K562 (cell line): Measurements from ENCODE around the gene ARL6IP1. TPM values are rescaled to one million over a fixed set of nuclear protein-coding genes. Genes with fewer than 3 reads are reported as not detected.

Experiments used
- ATAC-seq: fragments of 200-7000 bp; cut with Tn5 transposase; 3 replicates; pipeline ENCODE4 v1.9.1; 2020; ENCODE audit warnings: moderate library complexity
- BruUV-seq: library from RNA; stranded (reverse); fragments of 400-500 nt; replicated peaks from 2 replicates; lab custom pipeline; 2021; lab: Mats Ljungman, UMichigan
- CTCF ChIA-PET: fragments of 300-600 bp; formaldehyde crosslinking; extraction: SDS; loops from one replicate; lab custom pipeline; 2021; ENCODE audit warnings: low intra/inter-chr PET ratio; lab: Yijun Ruan, JAX
- POLR2A ChIA-PET: fragments of 300-600, 350-650 bp; sonication (Branson Sonifier 250); formaldehyde crosslinking; extraction: SDS; loops from one replicate; lab custom pipeline; 2021; ENCODE audit warnings: antibody characterized with exemption, inconsistent platforms; lab: Yijun Ruan, JAX
- DNase-seq, 4 experiments: peaks; one replicate each; pipeline versions ENCODE4 v3.0.0 to v3.0.0-alpha.2; 2011 to 2018; ENCODE audit warnings: low spot score in 3 of 4, mixed read lengths in 3 of 4; ENCODE audit errors: extremely low read depth in 1 of 4
- FAIRE-seq: peaks from 2 replicates; lab custom pipeline; 2011; peaks lifted over from hg19 to GRCh38; lab: Jason Lieb, UNC
- H2AFZ ChIP-seq: 2 replicates; pipeline ENCODE4 v1.6.0; 2011; ENCODE audit warnings: low read depth, low read length, control low read depth, inconsistent platforms
- H3K27ac ChIP-seq: fragments of 200-600 bp; 3 replicates; pipeline ENCODE4 v1.8.0; 2011; ENCODE audit warnings: low read depth, mild to moderate bottlenecking, control low read depth, inconsistent platforms, low read length, moderate library complexity, mixed read lengths; ENCODE audit errors: extremely low read depth
- H3K27me3 ChIP-seq, 2 experiments: fragments of 300-600 bp in 1 of 2; 2 replicates in 1 of 2; 3 replicates in 1 of 2; pipeline versions ENCODE4 v1.6.0 to v1.8.0; 2011; ENCODE audit warnings: inconsistent platforms in 2 of 2, low read length in 2 of 2, mild to moderate bottlenecking in 1 of 2, mixed read lengths in 1 of 2, moderate library complexity in 1 of 2; ENCODE audit not compliant: control insufficient read depth in 2 of 2, insufficient read depth in 2 of 2
- H3K36me3 ChIP-seq: fragments of 300-600 bp; 3 replicates; pipeline ENCODE4 v1.8.0; 2011; ENCODE audit warnings: mild to moderate bottlenecking, low read length, inconsistent platforms; ENCODE audit not compliant: control insufficient read depth, insufficient read depth
- H3K4me1 ChIP-seq, 2 experiments: fragments of 200-600 bp in 1 of 2; replicated peaks in 1 of 2; 2 replicates in 1 of 2; 3 replicates in 1 of 2; pipeline versions ENCODE4 v1.5.1 to v1.8.0; 2011; ENCODE audit warnings: inconsistent platforms in 2 of 2, low read length in 2 of 2, mild to moderate bottlenecking in 1 of 2, mixed read lengths in 1 of 2, moderate library complexity in 1 of 2; ENCODE audit not compliant: control insufficient read depth in 2 of 2, insufficient read depth in 2 of 2
- H3K4me2 ChIP-seq: 2 replicates; pipeline ENCODE4 v1.6.1; 2011; ENCODE audit warnings: low read length, control low read depth, inconsistent platforms, mixed read lengths; ENCODE audit not compliant: insufficient read depth
- H3K4me3 ChIP-seq: fragments of 200-600 bp; sonication (generic), shearing (Covaris generic); 2 replicates; pipeline ENCODE4 v1.5.1; 2016; ENCODE audit warnings: control low read depth, inconsistent platforms
- H3K79me2 ChIP-seq: fragments of 200-600 bp; 3 replicates; pipeline ENCODE4 v1.8.0; 2011; ENCODE audit warnings: low read length, inconsistent platforms; ENCODE audit not compliant: control insufficient read depth, insufficient read depth
- H3K9ac ChIP-seq, 2 experiments: 2 replicates each; pipeline versions ENCODE4 v1.6.0 to v1.6.1; 2011; ENCODE audit warnings: low read depth in 2 of 2, low read length in 2 of 2, control low read depth in 1 of 2, inconsistent platforms in 1 of 2, mild to moderate bottlenecking in 1 of 2, mixed read lengths in 1 of 2; ENCODE audit not compliant: insufficient read depth in 1 of 2
- H3K9me1 ChIP-seq: one replicate; pipeline ENCODE4 v1.6.0; 2011; ENCODE audit warnings: inconsistent platforms, mild to moderate bottlenecking, low read length, moderate library complexity; ENCODE audit not compliant: control insufficient read depth, insufficient read depth
- H3K9me3 ChIP-seq: replicated peaks from 2 replicates; pipeline ENCODE4 v1.5.1; 2011; ENCODE audit warnings: low read depth, low read length, inconsistent platforms; ENCODE audit not compliant: control insufficient read depth, insufficient read depth
- H4K20me1 ChIP-seq: replicated peaks from 2 replicates; pipeline ENCODE4 v1.6.1; 2011; ENCODE audit warnings: low read length, inconsistent platforms, mixed read lengths; ENCODE audit not compliant: control insufficient read depth, insufficient read depth
- ATF3 ChIP-seq, 2 experiments: fragments of 450-650 bp in 1 of 2; sonication (generic) in 1 of 2; formaldehyde crosslinking in 1 of 2; IDR thresholded peaks in 1 of 2; conservative IDR thresholded peaks in 1 of 2; 2 replicates each; pipeline versions ENCODE4 v1.6.1 to v1.8.1; 2016 to 2023; ENCODE audit warnings: mild to moderate bottlenecking in 2 of 2, moderate library complexity in 2 of 2, inconsistent platforms in 1 of 2, missing genetic modification reagents in 1 of 2
- HSF4 ChIP-seq: fragments of 250-450 bp; sonication (Bioruptor Pico); IDR thresholded peaks from 2 replicates; pipeline ENCODE4 v2.1.2; 2022; ENCODE audit warnings: mild to moderate bottlenecking, moderate library complexity, borderline replicate concordance
- MEIS2 ChIP-seq: fragments of 450-650 bp; IDR thresholded peaks from 2 replicates; pipeline ENCODE4 v1.6.1; 2014; ENCODE audit warnings: mild to moderate bottlenecking; ENCODE audit not compliant: partially characterized antibody
- NONO ChIP-seq, 2 experiments: fragments of 200-400 bp in 1 of 2; fragments of 450-650 bp in 1 of 2; formaldehyde crosslinking in 1 of 2; IDR thresholded peaks; 2 replicates each; pipeline ENCODE4 v1.6.1; 2017; ENCODE audit warnings: low read depth in 2 of 2, mild to moderate bottlenecking in 2 of 2, moderate library complexity in 2 of 2, low read length in 1 of 2
- SETDB1 ChIP-seq: IDR thresholded peaks from one replicate; pipeline ENCODE4 v1.6.1; 2012; ENCODE audit warnings: low read length, control low read depth, inconsistent platforms
- TAL1 ChIP-seq: fragments of 450-650 bp; IDR thresholded peaks from 2 replicates; pipeline ENCODE4 v1.6.1; 2016; ENCODE audit warnings: mild to moderate bottlenecking
- WGBS: fragments of 100-300 bp; shearing (Covaris generic); methylation state at CpG from one replicate; pipeline ENCODE4 v1.1.6; 2016; ENCODE audit warnings: low coverage, mixed read lengths; ENCODE audit not compliant: insufficient coverage; ENCODE audit errors: missing lambda C conversion rate; 5-methylcytosine and 5-hydroxymethylcytosine counted together
- in situ Hi-C: fragments of 300-500 bp; cut with MboI; formaldehyde crosslinking; loops from 4 replicates; pipeline ENCODE4 v1.15.0; 2018; ENCODE audit warnings: inconsistent platforms, mixed read lengths
- intact Hi-C: fragments of 100-400 bp; cut with micrococcal nuclease; formaldehyde crosslinking; loops from 2 replicates; pipeline ENCODE4 v1.14.2; 2022
- polyA plus RNA-seq, 8 experiments: library from polyadenylated mRNA; depleted of rRNA in 4 of 8; stranded (reverse) in 5 of 8; unstranded in 3 of 8; fragments of >200 nt; fragmentation: Nextera tagmentation in 2 of 8; fragmentation: Illumina TruSeq in 1 of 8; extraction: Ambion mirVana in 2 of 8; extraction: Trizol in 1 of 8; gene quantifications; 2 replicates each; pipeline versions ENCODE4 v1.2.1 to v1.2.3, GENCODE V29; 2011 to 2014; ENCODE audit warnings: inconsistent platforms in 1 of 8, missing spikeins in 1 of 8
- total RNA-seq, 7 experiments: library from RNA; depleted of rRNA in 6 of 7; stranded (reverse); fragments of >200 nt in 6 of 7; fragmentation: Illumina TruSeq in 2 of 7; extraction: Trizol in 2 of 7; gene quantifications; 2 replicates each; pipeline versions ENCODE4 v1.2.1 to v1.2.3, GENCODE V29; 2011 to 2021; ENCODE audit warnings: low replicate concordance in 1 of 7

The ARL6IP1 gene
- total and polyA plus RNA-seq, 9 of the 15 experiments (the other 6 are each of a cell fraction or from before 2014, with no cell fraction given), result 102 to 391 (median 162) TPM

GRCh38 chr16:18788828-18789514 lies 12.4 kb downstream of the ARL6IP1 start (continued):
- no peak for TF ChIP-seq ATF3 (IDR thresholded peaks at IDR 0.05)
- TF ChIP-seq ATF3 (CRISPR knock-in tag; conservative IDR thresholded peaks at IDR 0.05), result 0 out of 2 replicates have a peak, but pooled peaks have one; percentile 66
- no peak for TF ChIP-seq HSF4 (CRISPR knock-in tag)

- H3K79me2 ChIP-seq, result peaks cover 75% of the 10 kb centered on the region
- peaks cover 70% of the 10 kb centered on the region for H4K20me1 ChIP-seq
- ChIA-PET POLR2A (interaction anchor here (1.7 to 11.9 kb wide), 2 partner anchors 18 to 174 kb away, joined by 4 to 342 read pairs; partner anchors contain the start of gene ARL6IP1), CTCF (no interaction called here)
- peaks cover 76% of the 10 kb centered on the region for H3K36me3 ChIP-seq
- FAIRE-seq (no peak), ATAC-seq (no peak), DNase-seq (no peak)
- in situ Hi-C loops, result no loop called here
- H3K9ac ChIP-seq, result no peak overlapping the region; a peak in 1 of 4 replicates
- H3K9me3 ChIP-seq, result no peaks in the 10 kb centered on the region
- H2AFZ ChIP-seq, result no peak overlapping the region
- H3K27me3 ChIP-seq, result no peaks in the 10 kb centered on the region
- H3K4me2 ChIP-seq, result peak overlapping the region; percentile 9
- 73% methylated on average over 8 of the region's 8 CpGs for WGBS
- no peak overlapping the region; the same call in 2 of the 3 replicates for H3K27ac ChIP-seq
- TF ChIP-seq TAL1, result no peak
- no peak for TF ChIP-seq NONO (IDR thresholded peaks at IDR 0.05; ENCODE audit: low read depth in 2 of 2, low read length in 1 of 2)
- TF ChIP-seq SETDB1, result no peak
- peak; percentile 33 for TF ChIP-seq MEIS2
- H3K4me1 ChIP-seq, result peaks cover 9 to 14% of the 10 kb centered on the region in 2 experiments; a peak in 4 of 5 replicates
- no peaks in the 10 kb centered on the region for H3K9me1 ChIP-seq
- no TSS peak for BruUV-seq
- intact Hi-C loops, result no loop called here
- H3K4me3 ChIP-seq, result no peak overlapping the region
Measured at GRCh38 chr16:18784917-18785623, 16.3 kb downstream of the ARL6IP1 start.
